Panc1 (cell line): ENCODE results near the gene ADAM12. TPM values are rescaled to one million over a fixed set of nuclear protein-coding genes. Genes with fewer than 3 reads are reported as not detected.

ENCODE experiments used
- ATAC-seq: fragments of 200-7000 bp; cut with Tn5 transposase; 2 replicates; pipeline ENCODE4 v1.9.1; 2020; ENCODE audit warnings: mild to moderate bottlenecking, moderate library complexity
- BruUV-seq: library from RNA; stranded (reverse); fragments of 400-500 nt; replicated peaks from 2 replicates; lab custom pipeline; 2021; lab: Mats Ljungman, UMichigan
- CTCF ChIA-PET: fragments of 300-600 bp; sonication (Branson Sonifier 250); formaldehyde crosslinking; loops from one replicate; lab custom pipeline; 2022; ENCODE audit warnings: antibody characterized with exemption; lab: Charles Lee
- POLR2A ChIA-PET: fragments of 300-600 bp; sonication (Branson Sonifier 250); formaldehyde crosslinking; loops from one replicate; lab custom pipeline; 2022; ENCODE audit warnings: antibody characterized with exemption; lab: Charles Lee
- DNase-seq: peaks from one replicate; pipeline ENCODE4 v3.0.0-alpha.2; 2010; ENCODE audit warnings: low read depth, low spot score
- H3K27ac ChIP-seq: 2 replicates; pipeline ENCODE4 v1.5.1; 2011; ENCODE audit warnings: mild to moderate bottlenecking, low read length, inconsistent platforms
- H3K27me3 ChIP-seq: fragments of 200-500 bp; sonication (Bioruptor generic); 2 replicates; pipeline ENCODE4 v1.6.0; 2014; ENCODE audit warnings: low read length, inconsistent platforms; ENCODE audit not compliant: control insufficient read depth, insufficient read depth
- H3K36me3 ChIP-seq: fragments of 200-500 bp; sonication (Bioruptor generic); 2 replicates; pipeline ENCODE4 v1.5.1; 2014; ENCODE audit warnings: inconsistent platforms, mild to moderate bottlenecking, low read length, moderate library complexity; ENCODE audit not compliant: control insufficient read depth, insufficient read depth
- H3K4me1 ChIP-seq: 2 replicates; pipeline ENCODE4 v1.5.1; 2011; ENCODE audit warnings: inconsistent platforms, mild to moderate bottlenecking, low read length, moderate library complexity; ENCODE audit not compliant: control insufficient read depth, insufficient read depth
- H3K4me3 ChIP-seq, 2 experiments: 2 replicates each; pipeline ENCODE4 v1.5.1; 2011 to 2012; ENCODE audit warnings: low read depth in 2 of 2, low read length in 2 of 2, mild to moderate bottlenecking in 2 of 2, inconsistent platforms in 1 of 2, moderate library complexity in 1 of 2
- H3K9me3 ChIP-seq: fragments of 200-500 bp; sonication (Bioruptor generic); 2 replicates; pipeline ENCODE4 v1.5.1; 2014; ENCODE audit warnings: low read depth, mild to moderate bottlenecking, inconsistent platforms, low read length, moderate library complexity; ENCODE audit not compliant: control insufficient read depth, insufficient read depth
- POLR2AphosphoS5 ChIP-seq: IDR thresholded peaks from 2 replicates; pipeline ENCODE4 v1.6.1; 2012; ENCODE audit warnings: mild to moderate bottlenecking, low read depth, low read length, moderate library complexity
- SIN3A ChIP-seq: IDR thresholded peaks from 2 replicates; pipeline ENCODE4 v1.6.1; 2012; ENCODE audit warnings: low read depth, mild to moderate bottlenecking, low read length, moderate library complexity, borderline replicate concordance; ENCODE audit not compliant: insufficient read depth
- TCF7L2 ChIP-seq: IDR thresholded peaks from 2 replicates; pipeline ENCODE4 v1.6.1; 2011; ENCODE audit warnings: mild to moderate bottlenecking, low read depth, low read length, inconsistent platforms
- in situ Hi-C: cut with HindIII; loops from 2 replicates; pipeline ENCODE4 v1.10.0; 2016; ENCODE audit warnings: low sequenced_read_pairs, low pct_unique_long_range_greater_than_20kb
- intact Hi-C: fragments of 100-400 bp; cut with micrococcal nuclease; formaldehyde crosslinking; loops from one replicate; pipeline ENCODE4 v1.10.0; 2022; ENCODE audit not compliant: unreplicated experiment
- total RNA-seq: library from RNA; stranded (reverse); gene quantifications from one replicate; pipeline ENCODE4 v1.2.1, GENCODE V29; 2021; ENCODE audit not compliant: unreplicated experiment
- TF ChIP-seq, protein P1 (sequence below), 2 experiments: IDR thresholded peaks; 2 replicates each; pipeline ENCODE4 v1.6.1; 2011 to 2012; ENCODE audit warnings: low read depth in 2 of 2, control low read depth in 1 of 2, low read length in 1 of 2, mild to moderate bottlenecking in 1 of 2, moderate library complexity in 1 of 2; ENCODE audit not compliant: insufficient read depth in 1 of 2
- TF ChIP-seq, protein P2 (sequence below): fragments of 450-650 bp; IDR thresholded peaks from 2 replicates; pipeline ENCODE4 v1.5.1; 2017; ENCODE audit warnings: mild to moderate bottlenecking

The ADAM12 gene
- total RNA-seq, 1 experiment from 2014 or later: 0.10 TPM

DNA sequence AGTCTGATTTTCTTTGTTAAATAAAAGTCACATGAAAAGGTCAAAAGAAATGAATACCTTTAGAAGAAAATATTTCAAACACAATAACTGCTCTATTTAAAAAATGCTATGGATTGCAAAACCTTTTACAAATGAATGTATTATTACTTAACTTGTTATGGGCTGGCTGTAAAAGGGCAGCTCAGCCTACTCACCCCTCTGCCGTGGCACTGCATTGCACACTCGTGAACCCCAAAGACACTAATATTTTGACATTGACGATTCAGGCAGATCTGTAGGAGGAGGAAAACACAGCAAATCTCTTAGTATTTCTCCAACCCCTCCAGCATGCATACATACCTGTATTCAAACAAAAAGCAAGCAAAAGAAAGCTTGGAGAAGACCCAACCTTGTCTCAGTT, 342.4 kb downstream of the ADAM12 start:
- BruUV-seq: no TSS peak
- POLR2A ChIA-PET: no interaction called here
- Histone ChIP-seq H3K36me3 (no peaks in the 10 kb centered on the region), H3K27me3 (no peaks in the 10 kb centered on the region), H3K9me3 (no peaks in the 10 kb centered on the region), H3K4me1 (no peaks in the 10 kb centered on the region; the same call in 1 of the 2 replicates), H3K27ac (no peak overlapping the region), H3K4me3 (no peak overlapping the region)
- DNase-seq: no peak
- no peak for TF ChIP-seq SIN3A
- TF ChIP-seq, protein P1, sequence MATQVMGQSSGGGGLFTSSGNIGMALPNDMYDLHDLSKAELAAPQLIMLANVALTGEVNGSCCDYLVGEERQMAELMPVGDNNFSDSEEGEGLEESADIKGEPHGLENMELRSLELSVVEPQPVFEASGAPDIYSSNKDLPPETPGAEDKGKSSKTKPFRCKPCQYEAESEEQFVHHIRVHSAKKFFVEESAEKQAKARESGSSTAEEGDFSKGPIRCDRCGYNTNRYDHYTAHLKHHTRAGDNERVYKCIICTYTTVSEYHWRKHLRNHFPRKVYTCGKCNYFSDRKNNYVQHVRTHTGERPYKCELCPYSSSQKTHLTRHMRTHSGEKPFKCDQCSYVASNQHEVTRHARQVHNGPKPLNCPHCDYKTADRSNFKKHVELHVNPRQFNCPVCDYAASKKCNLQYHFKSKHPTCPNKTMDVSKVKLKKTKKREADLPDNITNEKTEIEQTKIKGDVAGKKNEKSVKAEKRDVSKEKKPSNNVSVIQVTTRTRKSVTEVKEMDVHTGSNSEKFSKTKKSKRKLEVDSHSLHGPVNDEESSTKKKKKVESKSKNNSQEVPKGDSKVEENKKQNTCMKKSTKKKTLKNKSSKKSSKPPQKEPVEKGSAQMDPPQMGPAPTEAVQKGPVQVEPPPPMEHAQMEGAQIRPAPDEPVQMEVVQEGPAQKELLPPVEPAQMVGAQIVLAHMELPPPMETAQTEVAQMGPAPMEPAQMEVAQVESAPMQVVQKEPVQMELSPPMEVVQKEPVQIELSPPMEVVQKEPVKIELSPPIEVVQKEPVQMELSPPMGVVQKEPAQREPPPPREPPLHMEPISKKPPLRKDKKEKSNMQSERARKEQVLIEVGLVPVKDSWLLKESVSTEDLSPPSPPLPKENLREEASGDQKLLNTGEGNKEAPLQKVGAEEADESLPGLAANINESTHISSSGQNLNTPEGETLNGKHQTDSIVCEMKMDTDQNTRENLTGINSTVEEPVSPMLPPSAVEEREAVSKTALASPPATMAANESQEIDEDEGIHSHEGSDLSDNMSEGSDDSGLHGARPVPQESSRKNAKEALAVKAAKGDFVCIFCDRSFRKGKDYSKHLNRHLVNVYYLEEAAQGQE (IDR thresholded peaks at IDR 0.05; ENCODE audit: insufficient read depth in 1 of 2, low read depth in 2 of 2, low read length in 1 of 2): no peak
- TF ChIP-seq, protein P2, sequence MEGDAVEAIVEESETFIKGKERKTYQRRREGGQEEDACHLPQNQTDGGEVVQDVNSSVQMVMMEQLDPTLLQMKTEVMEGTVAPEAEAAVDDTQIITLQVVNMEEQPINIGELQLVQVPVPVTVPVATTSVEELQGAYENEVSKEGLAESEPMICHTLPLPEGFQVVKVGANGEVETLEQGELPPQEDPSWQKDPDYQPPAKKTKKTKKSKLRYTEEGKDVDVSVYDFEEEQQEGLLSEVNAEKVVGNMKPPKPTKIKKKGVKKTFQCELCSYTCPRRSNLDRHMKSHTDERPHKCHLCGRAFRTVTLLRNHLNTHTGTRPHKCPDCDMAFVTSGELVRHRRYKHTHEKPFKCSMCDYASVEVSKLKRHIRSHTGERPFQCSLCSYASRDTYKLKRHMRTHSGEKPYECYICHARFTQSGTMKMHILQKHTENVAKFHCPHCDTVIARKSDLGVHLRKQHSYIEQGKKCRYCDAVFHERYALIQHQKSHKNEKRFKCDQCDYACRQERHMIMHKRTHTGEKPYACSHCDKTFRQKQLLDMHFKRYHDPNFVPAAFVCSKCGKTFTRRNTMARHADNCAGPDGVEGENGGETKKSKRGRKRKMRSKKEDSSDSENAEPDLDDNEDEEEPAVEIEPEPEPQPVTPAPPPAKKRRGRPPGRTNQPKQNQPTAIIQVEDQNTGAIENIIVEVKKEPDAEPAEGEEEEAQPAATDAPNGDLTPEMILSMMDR: no peak
- no peak for TF ChIP-seq POLR2AphosphoS5
- TF ChIP-seq TCF7L2: no peak
- in situ Hi-C loops: no loop called here
- CTCF ChIA-PET: no interaction called here
- intact Hi-C loops: no loop called here
- ATAC-seq: no peak

DNA sequence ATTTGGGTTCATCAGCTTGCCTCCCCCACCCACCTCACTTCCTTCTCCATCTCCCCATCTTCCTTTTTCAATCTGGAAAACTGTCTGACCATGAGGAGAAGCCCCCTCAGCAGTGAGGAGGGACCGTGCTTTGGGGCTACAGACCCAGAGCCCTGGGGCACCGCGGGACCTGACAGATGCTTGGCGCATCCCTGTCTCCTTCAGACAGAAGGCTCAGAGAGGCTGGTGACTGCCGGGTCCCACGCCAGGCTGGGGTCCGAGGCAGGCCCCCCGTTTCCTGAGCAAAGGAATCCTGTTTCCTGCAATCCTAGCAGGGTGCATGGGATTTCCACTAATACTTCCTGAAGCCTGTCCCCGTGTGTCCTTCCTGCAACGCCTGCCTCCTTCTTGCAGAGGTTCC, 344.9 kb downstream of the ADAM12 start:
- H3K27ac ChIP-seq: no peak overlapping the region
- TF ChIP-seq POLR2AphosphoS5 (no peak), SIN3A (no peak)
- no peaks in the 10 kb centered on the region; the same call in 1 of the 2 replicates for H3K4me1 ChIP-seq
- intact Hi-C loops (no loop called here), in situ Hi-C loops (no loop called here)
- H3K27me3 ChIP-seq: no peaks in the 10 kb centered on the region
- POLR2A ChIA-PET: no interaction called here
- no TSS peak for BruUV-seq
- DNase-seq (no peak), ATAC-seq (no peak)
- H3K36me3 ChIP-seq: no peaks in the 10 kb centered on the region
- H3K9me3 ChIP-seq: no peaks in the 10 kb centered on the region
- H3K4me3 ChIP-seq: no peak overlapping the region
- CTCF ChIA-PET: no interaction called here

DNA sequence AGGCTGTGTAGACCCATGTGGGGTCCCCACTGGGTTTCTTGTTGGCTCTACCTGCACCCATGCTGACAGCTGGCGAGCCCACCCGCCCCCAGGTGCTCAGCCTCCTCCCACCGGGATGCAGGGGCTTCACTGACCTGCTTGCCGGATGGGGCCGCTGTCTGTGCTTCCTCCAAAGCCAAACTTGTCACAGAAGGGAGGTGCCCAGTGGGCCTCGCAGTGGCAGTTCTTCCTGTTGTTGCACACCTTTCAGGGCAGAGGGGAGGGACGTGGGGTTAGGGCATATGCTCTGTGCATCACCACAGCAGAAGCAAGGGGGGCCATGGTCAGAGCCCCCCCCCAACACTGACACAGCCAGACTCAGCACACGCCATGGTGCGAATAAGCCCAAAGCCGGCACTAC, 345.4 kb downstream of the ADAM12 start:
- Histone ChIP-seq H3K4me1 (no peaks in the 10 kb centered on the region; the same call in 1 of the 2 replicates), H3K27ac (no peak overlapping the region), H3K27me3 (no peaks in the 10 kb centered on the region), H3K4me3 (no peak overlapping the region), H3K36me3 (no peaks in the 10 kb centered on the region), H3K9me3 (no peaks in the 10 kb centered on the region)
- ChIA-PET POLR2A (no interaction called here), CTCF (no interaction called here)
- in situ Hi-C loops: no loop called here
- DNase-seq: no peak
- intact Hi-C loops: no loop called here
- TF ChIP-seq POLR2AphosphoS5: no peak
- TF ChIP-seq, protein P1 (IDR thresholded peaks at IDR 0.05; ENCODE audit: insufficient read depth in 1 of 2, low read depth in 2 of 2, low read length in 1 of 2): no peak
- ATAC-seq: no peak
- no TSS peak for BruUV-seq
